ENCODE results near the gene NDUFS6. TPM values are rescaled to one million over a fixed set of nuclear protein-coding genes. Genes with fewer than 3 reads are reported as not detected.

The NDUFS6 gene
- total RNA-seq, 4 donors from 2014 or later, result 36.1 to 72.7 (median 57.3) TPM

DNA sequence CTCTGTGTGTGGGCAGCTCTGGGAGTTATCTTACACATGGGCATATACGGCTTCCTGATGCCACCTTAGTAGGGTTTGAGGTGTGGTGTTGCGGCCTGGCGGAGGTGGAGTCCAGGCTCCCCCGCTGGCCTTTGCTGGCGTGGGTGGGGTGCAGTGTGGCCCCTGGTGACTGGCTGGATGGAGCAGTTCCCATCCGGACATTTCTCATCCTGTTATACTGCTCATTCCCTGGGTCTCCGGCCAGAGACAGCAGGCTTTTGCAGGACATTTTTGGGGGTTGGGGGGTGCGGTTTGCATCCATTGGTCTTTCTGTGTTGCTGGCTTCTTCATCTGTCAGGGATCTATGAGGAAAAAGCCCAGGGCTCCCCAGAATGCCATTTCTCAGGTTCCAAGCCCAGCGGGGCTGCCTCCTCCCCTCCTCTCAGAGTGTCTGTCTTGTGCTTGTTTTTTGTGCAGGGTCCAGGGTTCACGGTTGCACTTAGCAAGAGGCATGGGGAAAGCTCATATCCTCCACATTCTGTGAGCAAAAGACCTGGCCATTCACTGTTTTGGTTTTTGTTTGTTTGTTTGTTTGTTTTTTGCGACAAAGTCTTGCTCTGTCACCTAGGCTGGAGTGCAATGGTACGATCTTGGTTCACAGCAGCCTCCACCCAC, 22.3 kb downstream of the NDUFS6 start:
- DNase-seq, result no peak
- no peaks in the 10 kb centered on the region for H3K9me3 ChIP-seq
- TF ChIP-seq, protein P1, sequence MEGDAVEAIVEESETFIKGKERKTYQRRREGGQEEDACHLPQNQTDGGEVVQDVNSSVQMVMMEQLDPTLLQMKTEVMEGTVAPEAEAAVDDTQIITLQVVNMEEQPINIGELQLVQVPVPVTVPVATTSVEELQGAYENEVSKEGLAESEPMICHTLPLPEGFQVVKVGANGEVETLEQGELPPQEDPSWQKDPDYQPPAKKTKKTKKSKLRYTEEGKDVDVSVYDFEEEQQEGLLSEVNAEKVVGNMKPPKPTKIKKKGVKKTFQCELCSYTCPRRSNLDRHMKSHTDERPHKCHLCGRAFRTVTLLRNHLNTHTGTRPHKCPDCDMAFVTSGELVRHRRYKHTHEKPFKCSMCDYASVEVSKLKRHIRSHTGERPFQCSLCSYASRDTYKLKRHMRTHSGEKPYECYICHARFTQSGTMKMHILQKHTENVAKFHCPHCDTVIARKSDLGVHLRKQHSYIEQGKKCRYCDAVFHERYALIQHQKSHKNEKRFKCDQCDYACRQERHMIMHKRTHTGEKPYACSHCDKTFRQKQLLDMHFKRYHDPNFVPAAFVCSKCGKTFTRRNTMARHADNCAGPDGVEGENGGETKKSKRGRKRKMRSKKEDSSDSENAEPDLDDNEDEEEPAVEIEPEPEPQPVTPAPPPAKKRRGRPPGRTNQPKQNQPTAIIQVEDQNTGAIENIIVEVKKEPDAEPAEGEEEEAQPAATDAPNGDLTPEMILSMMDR (IDR thresholded peaks at IDR 0.05), result no peak
- no peak for TF ChIP-seq POLR2A (IDR thresholded peaks at IDR 0.05)
- no peaks in the 10 kb centered on the region for H3K4me1 ChIP-seq
- H3K27me3 ChIP-seq, result no peaks in the 10 kb centered on the region
- intact Hi-C loops (cut with DNase I), result no loop called here
- H3K36me3 ChIP-seq, result peaks cover 6 to 80% (median 16%) of the 10 kb centered on the region in 3 donors
- no peak overlapping the region for H3K27ac ChIP-seq
- no peak overlapping the region for H3K4me3 ChIP-seq
- WGBS, 2 donors, result 77 to 86% methylated on average over 7 to 8 of the region's 12 CpGs

DNA sequence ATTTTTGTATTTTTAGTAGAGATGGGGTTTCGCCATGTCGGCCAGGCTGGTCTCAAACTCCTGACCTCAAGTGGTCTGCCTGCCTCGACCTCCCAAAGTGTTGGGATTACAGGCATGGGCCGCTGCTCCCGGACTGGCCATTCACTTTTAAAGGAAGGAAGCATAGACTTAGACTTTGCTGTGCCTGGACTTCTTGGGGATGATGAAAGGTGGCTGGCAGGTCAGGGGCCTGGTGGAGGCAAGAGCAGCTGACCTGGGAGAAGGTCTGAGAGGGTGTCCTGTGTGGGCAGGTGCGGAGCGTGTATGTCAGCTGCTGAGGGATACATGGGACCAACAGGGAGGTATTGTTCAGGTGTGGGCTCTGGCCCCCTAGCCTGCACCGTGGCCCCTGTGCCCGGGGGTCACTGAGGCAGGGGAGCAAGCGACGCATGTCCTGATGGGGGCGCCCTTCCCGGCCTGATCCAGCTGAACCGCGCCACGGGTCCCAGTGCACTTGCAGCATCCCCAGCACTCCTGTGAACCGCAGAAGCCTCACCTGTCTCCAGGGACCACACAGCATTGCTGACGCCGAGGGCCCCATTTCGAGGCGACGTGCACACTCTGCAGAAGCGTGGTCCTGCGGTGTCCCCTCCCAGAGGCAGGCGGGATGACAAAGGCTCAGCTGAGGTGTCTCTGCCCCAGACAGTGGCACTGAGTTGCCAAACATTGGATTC, 23.1 kb downstream of the NDUFS6 start:
- Histone ChIP-seq H3K4me1 (no peaks in the 10 kb centered on the region), H3K27ac (no peak overlapping the region), H3K27me3 (no peaks in the 10 kb centered on the region), H3K9me3 (no peaks in the 10 kb centered on the region), H3K36me3 (peaks cover 6 to 73% (median 16%) of the 10 kb centered on the region in 3 donors), H3K4me3 (no peak overlapping the region)
- 85 to 92% methylated on average over 4 to 14 of the region's 25 CpGs for WGBS, 2 donors
- intact Hi-C loops (cut with DNase I), result no loop called here
- TF ChIP-seq POLR2A (IDR thresholded peaks at IDR 0.05), result no peak
- TF ChIP-seq, protein P1 (IDR thresholded peaks at IDR 0.05), result no peak
- no peak for DNase-seq

DNA sequence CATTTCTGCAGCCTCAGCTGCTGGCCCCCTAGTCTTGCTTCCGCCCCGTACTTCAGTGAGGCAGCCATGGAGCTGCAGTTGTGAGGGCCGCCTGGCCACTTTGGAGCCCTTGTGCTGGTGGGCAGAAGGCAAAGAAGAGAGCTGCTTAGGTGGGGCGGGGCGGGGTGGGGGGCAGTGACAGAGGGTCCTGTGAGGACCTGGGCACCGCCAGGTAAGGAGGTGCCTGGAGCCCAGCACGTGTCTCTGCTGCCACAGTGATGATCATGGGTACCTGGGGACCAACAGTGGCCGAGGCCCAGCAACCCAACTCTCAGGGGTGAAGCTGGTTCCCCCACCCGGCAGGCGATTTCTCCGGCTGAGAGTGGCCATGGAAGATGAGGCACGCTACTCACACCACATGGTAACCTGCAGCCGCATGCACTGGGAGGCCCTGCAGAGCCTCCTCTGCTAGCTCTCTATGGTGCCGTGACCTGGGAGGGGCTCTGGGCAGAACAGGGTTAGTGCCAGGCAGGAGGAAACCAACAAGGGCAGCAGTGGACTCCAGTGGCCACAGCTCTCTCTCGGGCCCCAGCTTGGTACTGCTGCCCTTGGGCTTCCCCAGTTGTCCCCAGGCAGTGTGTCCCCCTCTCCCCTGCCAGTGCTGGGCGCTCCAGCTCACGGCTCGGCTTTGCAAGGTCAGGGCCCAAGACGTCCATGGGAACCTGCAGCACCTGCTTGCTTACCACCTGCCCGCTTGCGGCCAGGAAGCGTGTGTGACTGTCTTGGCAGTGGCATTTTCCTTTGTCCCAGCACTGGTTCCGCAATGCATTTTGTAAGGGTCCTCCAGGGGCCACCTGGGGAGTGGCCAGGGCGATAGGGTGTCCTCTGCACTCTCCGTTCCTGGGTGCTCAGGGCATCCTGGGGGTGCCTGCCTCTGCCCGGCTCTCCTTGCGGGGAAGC, 24.0 kb downstream of the NDUFS6 start:
- intact Hi-C loops (cut with DNase I), result no loop called here
- DNase-seq, result no peak
- Histone ChIP-seq H3K27me3 (no peaks in the 10 kb centered on the region), H3K4me1 (no peaks in the 10 kb centered on the region), H3K36me3 (peaks cover 6 to 64% (median 16%) of the 10 kb centered on the region in 3 donors), H3K4me3 (no peak overlapping the region), H3K27ac (no peak overlapping the region), H3K9me3 (no peaks in the 10 kb centered on the region)
- 83 to 96% methylated on average over 1 to 5 of the region's 27 CpGs for WGBS, 2 donors
- TF ChIP-seq, protein P1 (IDR thresholded peaks at IDR 0.05), result no peak
- no peak for TF ChIP-seq POLR2A (IDR thresholded peaks at IDR 0.05)

DNA sequence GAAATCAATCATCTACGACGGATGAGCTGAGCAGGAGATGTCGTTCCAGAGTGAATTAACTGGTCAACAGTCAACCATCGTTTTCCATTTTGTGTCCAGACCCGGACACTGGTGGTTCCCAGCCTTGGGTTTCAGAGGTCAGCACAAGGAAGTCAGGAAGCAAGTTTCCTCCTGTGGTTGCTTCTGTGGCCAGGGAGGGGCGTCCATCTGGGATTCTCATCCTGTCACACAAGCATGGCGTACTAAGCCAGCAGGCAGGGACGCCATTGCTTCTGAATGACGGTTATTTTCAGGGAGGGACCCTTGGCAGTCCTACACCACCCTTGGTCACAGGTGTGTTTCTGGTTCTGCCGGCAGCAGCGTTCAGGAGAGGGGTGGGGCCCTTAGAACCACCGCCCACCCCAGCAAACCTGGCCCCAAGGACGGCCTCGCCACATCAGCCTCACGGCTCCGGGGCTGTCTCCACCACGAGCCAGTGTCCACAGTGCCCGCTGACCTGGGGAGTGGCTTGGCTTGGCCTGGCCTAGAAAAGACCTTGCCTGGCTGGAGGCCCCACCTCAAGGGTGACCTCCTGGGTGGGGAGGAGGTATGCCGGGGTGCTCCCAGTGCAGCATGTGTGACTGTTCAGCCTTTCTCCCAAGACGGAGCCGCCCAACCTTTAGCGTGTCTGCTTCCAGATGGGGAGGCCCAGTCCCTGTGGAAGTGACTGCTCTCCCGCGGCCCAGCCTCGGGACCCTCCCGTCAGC, 25.2 kb downstream of the NDUFS6 start:
- Histone ChIP-seq H3K4me1 (no peaks in the 10 kb centered on the region), H3K4me3 (no peak overlapping the region), H3K36me3 (peaks cover 0 to 51% (median 8%) of the 10 kb centered on the region in 3 donors), H3K9me3 (no peaks in the 10 kb centered on the region), H3K27ac (no peak overlapping the region), H3K27me3 (no peaks in the 10 kb centered on the region)
- 87 to 90% methylated on average over 12 to 21 of the region's 26 CpGs for WGBS, 2 donors
- no peak for TF ChIP-seq POLR2A (IDR thresholded peaks at IDR 0.05)
- intact Hi-C loops (cut with DNase I), result no loop called here
- no peak for DNase-seq
